ENCODE results near the gene NMU. TPM values are rescaled to one million over a fixed set of nuclear protein-coding genes. Genes with fewer than 3 reads are reported as not detected.

Gene NMU
- polyA plus RNA-seq, 1 donor (not counting 4 experiments of a cell fraction or from before 2014, with no cell fraction given) = 12.0 TPM

DNA sequence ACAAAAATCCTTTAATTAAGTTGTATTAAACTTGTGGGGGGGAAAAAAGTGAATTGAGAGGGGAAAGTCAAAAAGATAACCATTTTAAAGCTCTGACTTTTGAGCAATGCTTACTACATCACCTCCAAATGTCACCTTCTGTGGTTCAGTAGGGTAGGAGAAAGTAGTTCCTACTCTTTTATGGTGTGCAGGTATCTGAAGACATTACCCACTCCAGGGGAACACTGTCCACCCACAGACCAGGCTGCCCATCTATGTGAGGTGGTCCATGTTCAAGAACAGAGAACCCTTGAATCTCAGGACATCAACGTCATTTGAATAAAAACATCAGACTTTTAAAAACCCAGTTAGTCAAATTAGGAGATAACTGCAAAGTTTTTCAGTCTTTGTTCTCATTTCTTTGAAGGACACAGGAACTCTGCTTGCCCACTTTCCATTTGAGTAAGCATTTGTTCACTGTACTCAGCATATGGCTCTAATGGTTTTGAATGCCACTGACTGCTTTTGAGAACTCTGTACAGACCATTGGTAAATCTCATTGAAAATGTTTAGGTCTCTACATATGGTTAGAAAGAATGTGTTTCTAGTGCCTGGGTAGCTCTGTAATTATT is 18.4 kb downstream of the NMU start:
- Histone ChIP-seq H3K9ac (ENCODE audit: control insufficient read depth, extremely low read depth, insufficient read depth, low read length) (no peak overlapping the region), H3K9me3 (ENCODE audit: control insufficient read depth, low read depth, low read length) (no peaks in the 10 kb centered on the region), H3K4me2 (ENCODE audit: control insufficient read depth, extremely low read depth, insufficient read depth, low read depth, low read length) (no peak overlapping the region), H2AFZ (ENCODE audit: control insufficient read depth, low read length) (no peak overlapping the region), H3K36me3 (ENCODE audit: control insufficient read depth in 2 of 2, extremely low read depth in 1 of 2, insufficient read depth in 2 of 2, low read length in 2 of 2) (no peaks in the 10 kb centered on the region), H3K9me1 (ENCODE audit: control insufficient read depth, extremely low read depth, insufficient read depth, low read length) (no peaks in the 10 kb centered on the region), H3K79me2 (ENCODE audit: control insufficient read depth, insufficient read depth, low read length) (no peaks in the 10 kb centered on the region), H3K27ac (ENCODE audit: control insufficient read depth, insufficient read depth, low read length) (no peak overlapping the region), H3K4me1 (ENCODE audit: control insufficient read depth, extremely low read depth, insufficient read depth, low read length) (peaks cover 1% of the 10 kb centered on the region), H3K27me3 (ENCODE audit: control insufficient read depth, extremely low read depth, insufficient read depth, low read length) (no peaks in the 10 kb centered on the region), H4K20me1 (ENCODE audit: control insufficient read depth, extremely low read depth, insufficient read depth, low read length) (no peaks in the 10 kb centered on the region), H3K4me3 (ENCODE audit: control insufficient read depth in 2 of 3, extremely low read depth in 1 of 3, insufficient read depth in 2 of 3, low read depth in 1 of 3, low read length in 3 of 3) (no peak overlapping the region)
- DNase-seq (ENCODE audit: low read depth, low spot score) (no peak), FAIRE-seq (peak; percentile 13)
- TF ChIP-seq, protein P1, sequence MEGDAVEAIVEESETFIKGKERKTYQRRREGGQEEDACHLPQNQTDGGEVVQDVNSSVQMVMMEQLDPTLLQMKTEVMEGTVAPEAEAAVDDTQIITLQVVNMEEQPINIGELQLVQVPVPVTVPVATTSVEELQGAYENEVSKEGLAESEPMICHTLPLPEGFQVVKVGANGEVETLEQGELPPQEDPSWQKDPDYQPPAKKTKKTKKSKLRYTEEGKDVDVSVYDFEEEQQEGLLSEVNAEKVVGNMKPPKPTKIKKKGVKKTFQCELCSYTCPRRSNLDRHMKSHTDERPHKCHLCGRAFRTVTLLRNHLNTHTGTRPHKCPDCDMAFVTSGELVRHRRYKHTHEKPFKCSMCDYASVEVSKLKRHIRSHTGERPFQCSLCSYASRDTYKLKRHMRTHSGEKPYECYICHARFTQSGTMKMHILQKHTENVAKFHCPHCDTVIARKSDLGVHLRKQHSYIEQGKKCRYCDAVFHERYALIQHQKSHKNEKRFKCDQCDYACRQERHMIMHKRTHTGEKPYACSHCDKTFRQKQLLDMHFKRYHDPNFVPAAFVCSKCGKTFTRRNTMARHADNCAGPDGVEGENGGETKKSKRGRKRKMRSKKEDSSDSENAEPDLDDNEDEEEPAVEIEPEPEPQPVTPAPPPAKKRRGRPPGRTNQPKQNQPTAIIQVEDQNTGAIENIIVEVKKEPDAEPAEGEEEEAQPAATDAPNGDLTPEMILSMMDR (optimal IDR thresholded peaks at IDR 0.05 in 1 of 3, IDR thresholded peaks at IDR 0.05 in 1 of 3, conservative IDR thresholded peaks at IDR 0.05 in 1 of 3; ENCODE audit: extremely low read depth in 1 of 3, insufficient read depth in 2 of 3, low read length in 3 of 3) = no peak
- dilution Hi-C loops (cut with MboI; ENCODE audit: extremely low pct_ligation_motif_present, low sequenced_read_pairs) = no loop called here

DNA sequence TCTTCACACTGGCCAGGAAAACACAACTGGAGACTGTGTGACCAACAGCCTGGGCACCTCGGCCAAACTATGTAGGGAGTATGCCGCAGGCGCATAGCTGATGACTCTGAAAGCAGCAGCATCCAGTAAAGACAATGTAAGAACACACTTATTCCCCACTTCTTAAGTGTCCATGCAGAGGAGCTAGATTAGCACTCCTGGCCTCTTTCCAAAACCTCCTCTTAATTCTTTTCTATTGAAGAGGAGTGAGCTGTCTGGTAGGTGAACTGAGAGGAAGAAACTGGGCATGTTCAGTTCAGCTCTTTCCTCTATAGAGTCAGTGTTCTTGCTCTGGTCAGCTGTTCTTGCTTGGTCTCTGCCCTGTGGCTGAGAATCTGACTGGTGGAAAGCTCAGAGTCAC is 21.1 kb downstream of the NMU start:
- dilution Hi-C loops (cut with MboI; ENCODE audit: extremely low pct_ligation_motif_present, low sequenced_read_pairs) = no loop called here

More for the DNA sequence above, 21.1 kb downstream of the NMU start:
- Histone ChIP-seq H2AFZ (ENCODE audit: control insufficient read depth, low read length) (no peak overlapping the region), H4K20me1 (ENCODE audit: control insufficient read depth, extremely low read depth, insufficient read depth, low read length) (no peaks in the 10 kb centered on the region), H3K27ac (ENCODE audit: control insufficient read depth, insufficient read depth, low read length) (no peak overlapping the region), H3K4me1 (ENCODE audit: control insufficient read depth, extremely low read depth, insufficient read depth, low read length) (peaks cover 28% of the 10 kb centered on the region), H3K9ac (ENCODE audit: control insufficient read depth, extremely low read depth, insufficient read depth, low read length) (no peak overlapping the region), H3K27me3 (ENCODE audit: control insufficient read depth, extremely low read depth, insufficient read depth, low read length) (no peaks in the 10 kb centered on the region), H3K79me2 (ENCODE audit: control insufficient read depth, insufficient read depth, low read length) (no peaks in the 10 kb centered on the region), H3K4me2 (ENCODE audit: control insufficient read depth, extremely low read depth, insufficient read depth, low read depth, low read length) (no peak overlapping the region), H3K9me3 (ENCODE audit: control insufficient read depth, low read depth, low read length) (no peaks in the 10 kb centered on the region), H3K9me1 (ENCODE audit: control insufficient read depth, extremely low read depth, insufficient read depth, low read length) (no peaks in the 10 kb centered on the region), H3K4me3 (ENCODE audit: control insufficient read depth in 2 of 3, extremely low read depth in 1 of 3, insufficient read depth in 2 of 3, low read depth in 1 of 3, low read length in 3 of 3) (no peak overlapping the region), H3K36me3 (ENCODE audit: control insufficient read depth in 2 of 2, extremely low read depth in 1 of 2, insufficient read depth in 2 of 2, low read length in 2 of 2) (no peaks in the 10 kb centered on the region)
- FAIRE-seq (no peak), DNase-seq (ENCODE audit: low read depth, low spot score) (no peak)
- TF ChIP-seq, protein P1 (optimal IDR thresholded peaks at IDR 0.05 in 1 of 3, IDR thresholded peaks at IDR 0.05 in 1 of 3, conservative IDR thresholded peaks at IDR 0.05 in 1 of 3; ENCODE audit: extremely low read depth in 1 of 3, insufficient read depth in 2 of 3, low read length in 3 of 3) = no peak
- no peak for TF ChIP-seq EZH2 (IDR thresholded peaks at IDR 0.05; ENCODE audit: low read length)
